ENCODE data around the gene IQUB. TPM values are rescaled to one million over a fixed set of nuclear protein-coding genes. Genes with fewer than 3 reads are reported as not detected.
"Not testable (repeated sequence)": the region's sequence is repeated elsewhere in the genome, so short reads cannot be mapped to it uniquely, and the experiment has no call there.

The IQUB gene
- total and polyA plus RNA-seq, 2 donors, result 0.14 to 0.32 TPM

DNA sequence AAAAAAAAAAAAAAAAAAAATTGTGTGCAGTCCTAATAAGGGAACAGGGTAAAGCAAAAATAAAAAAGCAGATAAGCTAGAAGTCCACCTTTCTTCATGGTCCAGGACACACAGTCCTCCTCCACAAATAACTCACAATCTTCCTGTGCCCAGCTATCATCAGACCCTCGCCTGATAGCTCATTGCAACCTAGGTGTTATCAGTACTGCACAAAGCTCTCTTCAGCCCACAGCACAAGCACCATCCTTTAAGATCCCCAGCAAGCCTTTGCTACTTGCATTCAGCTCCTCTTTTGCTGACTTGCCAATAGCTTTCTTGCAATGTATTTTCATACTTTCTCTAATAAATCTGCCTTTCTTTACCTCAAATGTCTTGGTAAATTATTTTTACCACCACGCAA lies 18.2 kb upstream of the IQUB start:
- Histone ChIP-seq H3K4me1 (ENCODE audit: control insufficient read depth in 2 of 2, insufficient read depth in 2 of 2, low read length in 2 of 2) (peaks cover 5% of the 10 kb centered on the region in 2 donors), H3K4me3 (ENCODE audit: low read length in 2 of 2) (no peak overlapping the region), H3K27me3 (ENCODE audit: control insufficient read depth in 2 of 2, insufficient read depth in 1 of 2, low read length in 1 of 2) (no peaks in the 10 kb centered on the region), H3K27ac (ENCODE audit: low read depth in 1 of 2, low read length in 1 of 2) (no peak overlapping the region), H3K9me3 (ENCODE audit: control insufficient read depth in 2 of 2, insufficient read depth in 1 of 2, low read length in 1 of 2) (no peaks in the 10 kb centered on the region), H3K36me3 (ENCODE audit: control insufficient read depth in 2 of 2, insufficient read depth in 2 of 2, low read length in 1 of 2) (peaks cover 8 to 25% of the 10 kb centered on the region in 2 donors)
- no peak for DNase-seq (ENCODE audit: low read depth in 6 of 9, low spot score in 9 of 9)
- over 99% methylated on average over 2 of the region's 2 CpGs for WGBS

GRCh38 chr7:123552134-123552533 lies 17.7 kb upstream of the IQUB start:
- not testable (repeated sequence) for DNase-seq (ENCODE audit: low read depth in 6 of 9, low spot score in 9 of 9); H3K4me3 ChIP-seq (ENCODE audit: low read length in 2 of 2); H3K9me3 ChIP-seq (ENCODE audit: control insufficient read depth in 2 of 2, insufficient read depth in 1 of 2, low read length in 1 of 2); H3K27ac ChIP-seq (ENCODE audit: low read depth in 1 of 2, low read length in 1 of 2); H3K27me3 ChIP-seq (ENCODE audit: control insufficient read depth in 2 of 2, insufficient read depth in 1 of 2, low read length in 1 of 2); H3K4me1 ChIP-seq (ENCODE audit: control insufficient read depth in 2 of 2, insufficient read depth in 2 of 2, low read length in 2 of 2)
- H3K36me3 ChIP-seq (ENCODE audit: control insufficient read depth in 2 of 2, insufficient read depth in 2 of 2, low read length in 1 of 2), result peaks cover 8 to 30% of the 10 kb centered on the region in 2 donors

DNA sequence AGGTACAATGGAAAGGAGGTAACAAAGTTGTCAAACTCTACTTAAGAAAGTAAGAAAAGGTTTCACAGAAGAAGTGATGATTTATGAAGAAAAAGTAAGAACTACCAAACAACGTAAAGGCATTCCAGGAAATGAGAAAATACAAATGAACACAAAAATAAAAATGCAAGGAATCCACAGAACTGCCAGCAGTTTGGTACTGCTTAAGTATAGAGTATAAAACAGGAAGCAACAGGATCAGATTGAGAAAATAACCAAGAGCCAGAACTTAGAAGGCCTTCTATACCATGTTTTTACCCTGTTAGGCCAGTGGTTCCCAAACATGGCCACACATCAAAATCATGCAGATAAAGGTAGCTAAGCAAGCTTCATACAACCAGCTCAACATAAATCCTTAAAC lies 14.0 kb upstream of the IQUB start:
- H3K36me3 ChIP-seq (ENCODE audit: control insufficient read depth in 2 of 2, insufficient read depth in 2 of 2, low read length in 1 of 2), result peaks cover 8 to 32% of the 10 kb centered on the region in 2 donors
- H3K4me1 ChIP-seq (ENCODE audit: control insufficient read depth in 2 of 2, insufficient read depth in 2 of 2, low read length in 2 of 2), result no peaks in the 10 kb centered on the region
- H3K9me3 ChIP-seq (ENCODE audit: control insufficient read depth in 2 of 2, insufficient read depth in 1 of 2, low read length in 1 of 2), result no peaks in the 10 kb centered on the region
- H3K27me3 ChIP-seq (ENCODE audit: control insufficient read depth in 2 of 2, insufficient read depth in 1 of 2, low read length in 1 of 2), result no peaks in the 10 kb centered on the region
- no peak overlapping the region for H3K27ac ChIP-seq (ENCODE audit: low read depth in 1 of 2, low read length in 1 of 2)
- no peak for DNase-seq (ENCODE audit: low read depth in 6 of 9, low spot score in 9 of 9)
- 99% methylated on average over 1 of the region's 1 CpG for WGBS
- H3K4me3 ChIP-seq (ENCODE audit: low read length in 2 of 2), result no peak overlapping the region

DNA sequence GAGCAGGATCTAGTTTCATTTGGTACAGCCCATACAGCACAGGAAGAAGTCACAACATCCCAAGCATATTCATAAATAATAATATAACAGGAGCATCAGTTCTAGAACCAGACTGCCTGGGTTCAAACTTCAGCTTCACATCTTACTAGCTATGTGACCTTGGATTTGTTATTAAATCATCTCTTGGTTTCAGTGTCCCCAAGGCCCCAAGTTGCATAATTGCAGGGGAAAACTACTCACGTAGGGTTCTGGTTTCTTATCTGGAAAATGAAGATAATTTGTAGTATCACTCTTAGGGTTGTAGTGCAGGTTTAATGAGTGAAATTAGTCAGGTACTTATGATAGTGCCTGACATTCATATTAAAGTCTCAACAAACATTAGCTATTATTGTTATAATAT lies 5.5 kb upstream of the IQUB start:
- DNase-seq (ENCODE audit: low read depth in 6 of 9, low spot score in 9 of 9), result no peak
- Histone ChIP-seq H3K4me1 (ENCODE audit: control insufficient read depth in 2 of 2, insufficient read depth in 2 of 2, low read length in 2 of 2) (peaks cover 0 to 6% of the 10 kb centered on the region in 2 donors), H3K27me3 (ENCODE audit: control insufficient read depth in 2 of 2, insufficient read depth in 1 of 2, low read length in 1 of 2) (no peaks in the 10 kb centered on the region), H3K9me3 (ENCODE audit: control insufficient read depth in 2 of 2, insufficient read depth in 1 of 2, low read length in 1 of 2) (no peaks in the 10 kb centered on the region), H3K27ac (ENCODE audit: low read depth in 1 of 2, low read length in 1 of 2) (no peak overlapping the region), H3K4me3 (ENCODE audit: low read length in 2 of 2) (no peak overlapping the region), H3K36me3 (ENCODE audit: control insufficient read depth in 2 of 2, insufficient read depth in 2 of 2, low read length in 1 of 2) (peaks cover 0 to 3% of the 10 kb centered on the region in 2 donors)
- 99% methylated on average over 1 of the region's 1 CpG for WGBS

- H3K27ac ChIP-seq (ENCODE audit: low read depth in 1 of 2, low read length in 1 of 2), result no peak overlapping the region
- 96% methylated on average over 1 of the region's 1 CpG for WGBS
- no peaks in the 10 kb centered on the region for H3K9me3 ChIP-seq (ENCODE audit: control insufficient read depth in 2 of 2, insufficient read depth in 1 of 2, low read length in 1 of 2)
- peaks cover 5 to 10% of the 10 kb centered on the region in 2 donors for H3K4me1 ChIP-seq (ENCODE audit: control insufficient read depth in 2 of 2, insufficient read depth in 2 of 2, low read length in 2 of 2)
- no peak for DNase-seq (ENCODE audit: low read depth in 6 of 9, low spot score in 9 of 9)
- H3K27me3 ChIP-seq (ENCODE audit: control insufficient read depth in 2 of 2, insufficient read depth in 1 of 2, low read length in 1 of 2), result peaks cover 5 to 6% of the 10 kb centered on the region in 2 donors
- no peak overlapping the region for H3K4me3 ChIP-seq (ENCODE audit: low read length in 2 of 2)
- H3K36me3 ChIP-seq (ENCODE audit: control insufficient read depth in 2 of 2, insufficient read depth in 2 of 2, low read length in 1 of 2), result peaks cover 0 to 3% of the 10 kb centered on the region in 2 donors
These were observed 4.5 kb upstream of the IQUB start for GRCh38 chr7:123538897-123539296.

- peaks cover 5 to 10% of the 10 kb centered on the region in 2 donors for H3K4me1 ChIP-seq (ENCODE audit: control insufficient read depth in 2 of 2, insufficient read depth in 2 of 2, low read length in 2 of 2)
- no peaks in the 10 kb centered on the region for H3K9me3 ChIP-seq (ENCODE audit: control insufficient read depth in 2 of 2, insufficient read depth in 1 of 2, low read length in 1 of 2)
- no peak overlapping the region for H3K27ac ChIP-seq (ENCODE audit: low read depth in 1 of 2, low read length in 1 of 2)
- H3K36me3 ChIP-seq (ENCODE audit: control insufficient read depth in 2 of 2, insufficient read depth in 2 of 2, low read length in 1 of 2), result peaks cover 0 to 2% of the 10 kb centered on the region in 2 donors
- DNase-seq (ENCODE audit: low read depth in 6 of 9, low spot score in 9 of 9), result no peak
- H3K4me3 ChIP-seq (ENCODE audit: low read length in 2 of 2), result no peak overlapping the region
- WGBS, result 78% methylated on average over 7 of the region's 7 CpGs
- H3K27me3 ChIP-seq (ENCODE audit: control insufficient read depth in 2 of 2, insufficient read depth in 1 of 2, low read length in 1 of 2), result peaks cover 9 to 12% of the 10 kb centered on the region in 2 donors
These were observed 3.9 kb upstream of the IQUB start for GRCh38 chr7:123538189-123538714.

- peaks cover 5 to 10% of the 10 kb centered on the region in 2 donors for H3K4me1 ChIP-seq (ENCODE audit: control insufficient read depth in 2 of 2, insufficient read depth in 2 of 2, low read length in 2 of 2)
These were observed 2.7 kb upstream of the IQUB start for GRCh38 chr7:123537026-123537642.

GRCh38 chr7:123535517-123535916 lies 1.1 kb upstream of the IQUB start:
- no peak for DNase-seq (ENCODE audit: low read depth in 6 of 9, low spot score in 9 of 9)
- WGBS, result 95% methylated on average over 12 of the region's 12 CpGs
- no peaks in the 10 kb centered on the region for H3K36me3 ChIP-seq (ENCODE audit: control insufficient read depth in 2 of 2, insufficient read depth in 2 of 2, low read length in 1 of 2)
- peak overlapping the region; percentile 68 to 74 for H3K4me3 ChIP-seq (ENCODE audit: low read length in 2 of 2)
- peaks cover 14 to 30% of the 10 kb centered on the region in 2 donors for H3K27me3 ChIP-seq (ENCODE audit: control insufficient read depth in 2 of 2, insufficient read depth in 1 of 2, low read length in 1 of 2)
- no peaks in the 10 kb centered on the region for H3K9me3 ChIP-seq (ENCODE audit: control insufficient read depth in 2 of 2, insufficient read depth in 1 of 2, low read length in 1 of 2)
- H3K4me1 ChIP-seq (ENCODE audit: control insufficient read depth in 2 of 2, insufficient read depth in 2 of 2, low read length in 2 of 2), result peaks cover 5 to 10% of the 10 kb centered on the region in 2 donors
- H3K27ac ChIP-seq (ENCODE audit: low read depth in 1 of 2, low read length in 1 of 2), result no peak overlapping the region

More at GRCh38 chr7:123537026-123537642, 2.7 kb upstream of the IQUB start:
- H3K4me3 ChIP-seq (ENCODE audit: low read length in 2 of 2), result no peak overlapping the region
- H3K9me3 ChIP-seq (ENCODE audit: control insufficient read depth in 2 of 2, insufficient read depth in 1 of 2, low read length in 1 of 2), result no peaks in the 10 kb centered on the region
- no peak overlapping the region for H3K27ac ChIP-seq (ENCODE audit: low read depth in 1 of 2, low read length in 1 of 2)
- H3K27me3 ChIP-seq (ENCODE audit: control insufficient read depth in 2 of 2, insufficient read depth in 1 of 2, low read length in 1 of 2), result peaks cover 11 to 24% of the 10 kb centered on the region in 2 donors
- WGBS, result 73% methylated on average over 3 of the region's 3 CpGs
- peak in 1 of 9 donors; percentile 38 for DNase-seq (ENCODE audit: low read depth in 6 of 9, low spot score in 9 of 9)
- no peaks in the 10 kb centered on the region for H3K36me3 ChIP-seq (ENCODE audit: control insufficient read depth in 2 of 2, insufficient read depth in 2 of 2, low read length in 1 of 2)

DNA sequence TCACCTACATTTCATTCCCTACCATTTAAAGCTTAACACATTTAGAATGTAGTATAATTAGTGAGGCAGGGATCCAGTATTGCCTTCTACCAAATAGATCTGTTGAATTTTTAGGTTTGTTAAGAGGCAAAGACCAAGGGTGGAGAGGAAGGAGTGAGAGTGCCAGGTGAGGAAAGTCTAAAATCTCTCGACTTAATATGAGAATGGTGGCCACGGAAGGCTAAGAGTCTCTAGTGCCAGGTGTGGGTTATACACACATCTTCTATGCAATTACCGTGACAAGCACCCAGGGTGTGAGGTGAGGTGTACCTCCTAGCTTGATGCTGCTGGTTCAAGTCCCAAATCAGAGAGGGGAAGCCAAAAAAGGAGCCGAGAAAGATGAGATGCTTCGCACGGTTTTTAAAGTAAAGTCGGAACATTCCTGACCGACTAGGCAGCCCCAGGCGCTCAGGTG lies 439 bp downstream of the IQUB start:
- DNase-seq (ENCODE audit: low read depth in 6 of 9, low spot score in 9 of 9), result peak in 1 of 9 donors; percentile 10
- Histone ChIP-seq H3K4me1 (ENCODE audit: control insufficient read depth in 2 of 2, insufficient read depth in 2 of 2, low read length in 2 of 2) (peaks cover 5 to 10% of the 10 kb centered on the region in 2 donors), H3K27me3 (ENCODE audit: control insufficient read depth in 2 of 2, insufficient read depth in 1 of 2, low read length in 1 of 2) (peaks cover 14 to 34% of the 10 kb centered on the region in 2 donors), H3K4me3 (ENCODE audit: low read length in 2 of 2) (peak overlapping the region; percentile 50 to 68), H3K9me3 (ENCODE audit: control insufficient read depth in 2 of 2, insufficient read depth in 1 of 2, low read length in 1 of 2) (no peaks in the 10 kb centered on the region), H3K27ac (ENCODE audit: low read depth in 1 of 2, low read length in 1 of 2) (no peak overlapping the region), H3K36me3 (ENCODE audit: control insufficient read depth in 2 of 2, insufficient read depth in 2 of 2, low read length in 1 of 2) (no peaks in the 10 kb centered on the region)
- WGBS, result 7% methylated on average over 9 of the region's 9 CpGs

Data from thymus (tissue), 11 donors.